IMR-90 (cell line): ENCODE measurements around the gene OLFML1.

ENCODE experiments used
- POLR2A ChIP-seq: IDR thresholded peaks from 2 replicates; pipeline ENCODE4 v1.6.1; 2012; ENCODE audit warnings: mild to moderate bottlenecking, low read depth, low read length
- TF ChIP-seq, protein P1 (sequence below): conservative IDR thresholded peaks from 2 replicates; pipeline ENCODE4 v1.5.1; 2012; ENCODE audit warnings: mild to moderate bottlenecking, low read depth, low read length, improper control_type of control experiment

DNA sequence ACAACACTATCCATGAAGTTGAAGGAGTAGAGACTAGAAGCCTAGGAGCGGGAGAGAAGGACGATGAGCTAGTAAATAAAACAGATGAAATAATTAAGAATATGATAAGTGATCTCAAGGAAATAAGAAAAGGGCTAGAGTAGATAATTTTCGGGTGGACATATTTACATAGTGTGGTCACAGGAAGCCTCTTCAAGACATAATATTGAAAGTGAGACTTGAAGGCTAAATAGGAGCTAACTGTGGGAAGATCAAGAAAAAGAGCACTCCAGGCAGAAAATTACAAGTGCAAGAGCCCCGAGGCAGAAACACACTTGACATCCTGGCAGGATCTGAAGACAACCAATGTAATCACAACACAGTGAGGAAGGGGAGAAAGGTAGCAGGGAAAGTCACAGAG, 16.6 kb downstream of the OLFML1 start:
- TF ChIP-seq, protein P1, sequence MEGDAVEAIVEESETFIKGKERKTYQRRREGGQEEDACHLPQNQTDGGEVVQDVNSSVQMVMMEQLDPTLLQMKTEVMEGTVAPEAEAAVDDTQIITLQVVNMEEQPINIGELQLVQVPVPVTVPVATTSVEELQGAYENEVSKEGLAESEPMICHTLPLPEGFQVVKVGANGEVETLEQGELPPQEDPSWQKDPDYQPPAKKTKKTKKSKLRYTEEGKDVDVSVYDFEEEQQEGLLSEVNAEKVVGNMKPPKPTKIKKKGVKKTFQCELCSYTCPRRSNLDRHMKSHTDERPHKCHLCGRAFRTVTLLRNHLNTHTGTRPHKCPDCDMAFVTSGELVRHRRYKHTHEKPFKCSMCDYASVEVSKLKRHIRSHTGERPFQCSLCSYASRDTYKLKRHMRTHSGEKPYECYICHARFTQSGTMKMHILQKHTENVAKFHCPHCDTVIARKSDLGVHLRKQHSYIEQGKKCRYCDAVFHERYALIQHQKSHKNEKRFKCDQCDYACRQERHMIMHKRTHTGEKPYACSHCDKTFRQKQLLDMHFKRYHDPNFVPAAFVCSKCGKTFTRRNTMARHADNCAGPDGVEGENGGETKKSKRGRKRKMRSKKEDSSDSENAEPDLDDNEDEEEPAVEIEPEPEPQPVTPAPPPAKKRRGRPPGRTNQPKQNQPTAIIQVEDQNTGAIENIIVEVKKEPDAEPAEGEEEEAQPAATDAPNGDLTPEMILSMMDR = no peak
- no peak for TF ChIP-seq POLR2A
